ENCODE measurements around the gene STARD7. TPM values are rescaled to one million over a fixed set of nuclear protein-coding genes. Genes with fewer than 3 reads are reported as not detected.

Gene STARD7
- total RNA-seq, 1 donor from 2014 or later: 158 TPM

DNA sequence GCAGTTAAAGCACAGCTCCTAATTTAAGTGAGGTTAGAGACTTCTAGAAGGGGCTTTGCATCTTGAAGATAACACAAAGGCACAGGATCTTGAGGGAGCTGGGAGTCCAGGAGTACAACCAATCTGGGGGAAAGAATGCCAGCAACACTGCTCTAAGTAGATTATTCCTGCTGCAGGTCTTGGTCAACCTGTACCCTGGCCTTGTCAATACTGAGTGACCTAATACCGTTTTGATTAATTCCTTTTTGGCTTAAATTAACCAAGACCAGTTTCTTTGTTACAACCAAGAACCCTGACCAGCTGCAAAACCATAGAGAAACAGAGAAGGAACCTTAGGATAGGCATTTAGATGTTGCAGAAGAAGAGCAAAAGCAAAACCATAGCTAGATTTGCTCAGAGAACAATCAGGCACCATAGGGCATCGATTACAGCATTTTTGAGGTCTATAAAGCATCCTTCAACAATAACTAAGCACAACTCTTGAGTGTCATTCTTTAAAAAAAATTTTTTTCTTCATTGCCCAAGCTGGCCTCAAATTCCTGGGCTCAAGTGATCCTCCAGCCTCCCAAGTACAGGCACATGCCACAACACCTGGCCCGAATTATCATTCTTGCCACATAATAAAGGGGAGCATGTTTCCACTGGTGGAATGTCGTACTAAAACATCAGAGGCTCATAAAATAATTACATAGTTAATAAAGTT is 6.3 kb downstream of the STARD7 start:
- CTCF ChIA-PET: interaction anchor here (1.2 to 1.7 kb wide), 4 partner anchors 28 to 65 kb away, joined by 3 to 6 read pairs (median 4); no protein-coding TSS in a partner anchor
- no peak overlapping the region for H3K27ac Mint-ChIP-seq
- no peaks in the 10 kb centered on the region for H3K9me3 Mint-ChIP-seq
- POLR2A ChIA-PET: interaction anchor here (0.7 to 3.3 kb wide), 5 partner anchors 8 to 71 kb away, joined by 3 to 10 read pairs (median 4); partner anchors contain the start of gene DUSP2
- ATAC-seq (ENCODE audit: low read depth): no peak
- intact Hi-C loops (cut with micrococcal nuclease): no loop called here
- H3K4me3 Mint-ChIP-seq: no peak overlapping the region
- TF ChIP-seq, protein P1, sequence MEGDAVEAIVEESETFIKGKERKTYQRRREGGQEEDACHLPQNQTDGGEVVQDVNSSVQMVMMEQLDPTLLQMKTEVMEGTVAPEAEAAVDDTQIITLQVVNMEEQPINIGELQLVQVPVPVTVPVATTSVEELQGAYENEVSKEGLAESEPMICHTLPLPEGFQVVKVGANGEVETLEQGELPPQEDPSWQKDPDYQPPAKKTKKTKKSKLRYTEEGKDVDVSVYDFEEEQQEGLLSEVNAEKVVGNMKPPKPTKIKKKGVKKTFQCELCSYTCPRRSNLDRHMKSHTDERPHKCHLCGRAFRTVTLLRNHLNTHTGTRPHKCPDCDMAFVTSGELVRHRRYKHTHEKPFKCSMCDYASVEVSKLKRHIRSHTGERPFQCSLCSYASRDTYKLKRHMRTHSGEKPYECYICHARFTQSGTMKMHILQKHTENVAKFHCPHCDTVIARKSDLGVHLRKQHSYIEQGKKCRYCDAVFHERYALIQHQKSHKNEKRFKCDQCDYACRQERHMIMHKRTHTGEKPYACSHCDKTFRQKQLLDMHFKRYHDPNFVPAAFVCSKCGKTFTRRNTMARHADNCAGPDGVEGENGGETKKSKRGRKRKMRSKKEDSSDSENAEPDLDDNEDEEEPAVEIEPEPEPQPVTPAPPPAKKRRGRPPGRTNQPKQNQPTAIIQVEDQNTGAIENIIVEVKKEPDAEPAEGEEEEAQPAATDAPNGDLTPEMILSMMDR (IDR thresholded peaks at IDR 0.05): no peak
- peaks cover 31% of the 10 kb centered on the region for H3K36me3 Mint-ChIP-seq (ENCODE audit: low read depth)
- no peaks in the 10 kb centered on the region for H3K27me3 Mint-ChIP-seq
- peaks cover 88% of the 10 kb centered on the region for H3K4me1 Mint-ChIP-seq
- no peak for DNase-seq

GRCh38 chr2:96201338-96201737 is 7.3 kb downstream of the STARD7 start:
- H3K4me3 Mint-ChIP-seq: no peak overlapping the region
- intact Hi-C loops (cut with micrococcal nuclease): no loop called here
- CTCF ChIA-PET: interaction anchor here (1.3 to 1.6 kb wide), 3 partner anchors 27 to 62 kb away, joined by 3 to 6 read pairs (median 3); no protein-coding TSS in a partner anchor
- peaks cover 81% of the 10 kb centered on the region for H3K4me1 Mint-ChIP-seq
- no peaks in the 10 kb centered on the region for H3K27me3 Mint-ChIP-seq
- DNase-seq: no peak
- H3K36me3 Mint-ChIP-seq (ENCODE audit: low read depth): peaks cover 26% of the 10 kb centered on the region
- ATAC-seq (ENCODE audit: low read depth): no peak
- POLR2A ChIA-PET: interaction anchor here (0.7 to 3.3 kb wide), 4 partner anchors 9 to 64 kb away, joined by 3 to 10 read pairs (median 4); no protein-coding TSS in a partner anchor
- no peaks in the 10 kb centered on the region for H3K9me3 Mint-ChIP-seq
- peak overlapping the region; percentile 18 for H3K27ac Mint-ChIP-seq
- TF ChIP-seq, protein P1 (IDR thresholded peaks at IDR 0.05): no peak

DNA sequence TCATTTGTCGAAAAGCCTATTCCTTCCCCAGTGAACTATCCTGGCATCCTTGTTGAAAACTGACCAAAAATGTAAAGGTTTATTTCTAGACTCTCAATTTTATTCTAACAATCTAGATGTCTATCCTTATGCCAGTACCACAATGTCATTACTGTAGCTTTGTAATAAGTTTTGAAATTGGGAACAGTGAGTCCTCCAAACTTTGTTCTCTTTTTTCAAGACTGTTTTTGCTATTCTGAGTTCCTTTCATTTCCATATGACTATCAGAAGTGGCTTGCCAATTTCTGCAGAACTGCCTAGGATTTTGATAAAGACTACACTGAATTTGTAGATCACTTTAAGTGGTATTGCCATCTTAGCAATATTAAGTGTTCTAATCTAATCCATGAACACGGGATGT is 9.7 kb downstream of the STARD7 start:
- intact Hi-C loops (cut with micrococcal nuclease): loop anchor here (1.0 to 5.0 kb wide), 2 partner anchors 9 to 33 kb away; partner anchors contain the start of gene STARD7
- TF ChIP-seq, protein P1 (IDR thresholded peaks at IDR 0.05): no peak
- DNase-seq (no peak), ATAC-seq (ENCODE audit: low read depth) (no peak)
- H3K9me3 Mint-ChIP-seq: no peaks in the 10 kb centered on the region
- no peaks in the 10 kb centered on the region for H3K27me3 Mint-ChIP-seq
- peak overlapping the region; percentile 44 for H3K27ac Mint-ChIP-seq
- H3K36me3 Mint-ChIP-seq (ENCODE audit: low read depth): peaks cover 29% of the 10 kb centered on the region
- H3K4me3 Mint-ChIP-seq: no peak overlapping the region
- peaks cover 62% of the 10 kb centered on the region for H3K4me1 Mint-ChIP-seq
- CTCF ChIA-PET: interaction anchor here (2.0 kb wide), 1 partner anchor 35 kb away, joined by 9 read pairs; no protein-coding TSS in a partner anchor
- POLR2A ChIA-PET: interaction anchor here (1.0 to 2.0 kb wide), 2 partner anchors 10 to 35 kb away, joined by 4 to 11 read pairs; partner anchors contain the start of gene STARD7

DNA sequence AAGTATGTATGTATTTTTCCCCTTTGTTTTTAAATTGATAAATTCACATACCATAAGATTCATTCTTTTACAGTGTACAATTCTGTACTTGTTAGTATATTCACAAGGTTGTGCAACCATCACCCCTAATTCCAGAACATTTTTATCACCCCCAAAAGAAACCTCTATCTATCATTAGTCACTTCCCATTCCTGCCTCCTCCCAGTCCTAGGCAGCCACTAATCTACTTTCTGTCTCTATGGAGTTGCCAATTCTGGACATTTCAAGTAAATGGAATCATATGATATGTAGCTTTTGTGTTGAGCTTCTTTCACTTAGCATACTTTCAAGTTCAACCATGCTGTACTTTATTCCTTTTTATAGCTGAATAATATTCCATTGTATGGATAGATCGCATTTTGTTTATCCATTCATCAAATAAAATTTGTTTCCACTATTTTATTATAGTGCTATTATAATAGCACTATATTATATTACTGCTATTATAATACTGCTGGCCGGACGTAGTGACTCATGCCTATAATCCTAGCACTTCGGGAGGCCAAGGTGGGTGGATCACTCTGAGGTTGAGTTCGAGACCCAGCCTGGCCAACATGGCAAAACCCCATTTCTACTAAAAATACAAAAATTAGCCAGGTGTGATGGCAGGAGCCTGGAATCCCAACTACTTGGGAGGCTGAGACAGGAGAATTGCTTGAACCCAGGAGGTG is 10.9 kb downstream of the STARD7 start:
- DNase-seq: no peak
- Mint-ChIP-seq H3K4me3 (no peak overlapping the region), H3K9me3 (no peaks in the 10 kb centered on the region), H3K36me3 (ENCODE audit: low read depth) (peaks cover 38% of the 10 kb centered on the region), H3K27me3 (no peaks in the 10 kb centered on the region), H3K4me1 (peaks cover 50% of the 10 kb centered on the region), H3K27ac (no peak overlapping the region)
- intact Hi-C loops (cut with micrococcal nuclease): loop anchor here (5.0 kb wide), 1 partner anchor 35 kb away; no protein-coding TSS in a partner anchor
- CTCF ChIA-PET: no interaction called here
- no peak for ATAC-seq (ENCODE audit: low read depth)
- POLR2A ChIA-PET: no interaction called here
- TF ChIP-seq, protein P1 (IDR thresholded peaks at IDR 0.05): no peak

Data from activated B cell treated with CpG ODN at 0.5 μM for 24 hours (primary cell).